ENCODE data around the gene FBXW5.

FBXW5 gene

GRCh38 chr9:136920734-136921231, 23.8 kb downstream of the FBXW5 start:
- Histone ChIP-seq H3K9me2 (replicated peaks; ENCODE audit: low read depth, low read length) (no peaks in the 10 kb centered on the region), H3K27me3 (ENCODE audit: insufficient read depth, low read length, poor library complexity, severe bottlenecking) (no peaks in the 10 kb centered on the region), H3K9me3 (ENCODE audit: insufficient read depth, low read depth, low read length) (no peaks in the 10 kb centered on the region), H3F3A (ENCODE audit: low read depth) (no peaks in the 10 kb centered on the region), H3K36me3 (ENCODE audit: insufficient read depth, low read length) (peaks cover 77% of the 10 kb centered on the region; the same call in 1 of the 2 replicates), H3K9ac (ENCODE audit: low read depth, low read length, poor library complexity, severe bottlenecking) (no peak overlapping the region), H4K20me1 (ENCODE audit: insufficient read depth, low read length, poor library complexity, severe bottlenecking) (no peaks in the 10 kb centered on the region), H3K79me2 (ENCODE audit: insufficient read depth, low read length) (no peaks in the 10 kb centered on the region), H2AFZ (ENCODE audit: low read length) (no peak overlapping the region), H3K4me2 (ENCODE audit: low read depth, low read length, poor library complexity, severe bottlenecking) (no peak overlapping the region), H3K4me3 (ENCODE audit: low read length, poor library complexity, severe bottlenecking) (no peak overlapping the region), H3K4me1 (ENCODE audit: insufficient read depth, low read length, poor library complexity, severe bottlenecking) (no peaks in the 10 kb centered on the region)
- TF ChIP-seq CTCF (conservative IDR thresholded peaks at IDR 0.05; ENCODE audit: low read length), result no peak

DNA sequence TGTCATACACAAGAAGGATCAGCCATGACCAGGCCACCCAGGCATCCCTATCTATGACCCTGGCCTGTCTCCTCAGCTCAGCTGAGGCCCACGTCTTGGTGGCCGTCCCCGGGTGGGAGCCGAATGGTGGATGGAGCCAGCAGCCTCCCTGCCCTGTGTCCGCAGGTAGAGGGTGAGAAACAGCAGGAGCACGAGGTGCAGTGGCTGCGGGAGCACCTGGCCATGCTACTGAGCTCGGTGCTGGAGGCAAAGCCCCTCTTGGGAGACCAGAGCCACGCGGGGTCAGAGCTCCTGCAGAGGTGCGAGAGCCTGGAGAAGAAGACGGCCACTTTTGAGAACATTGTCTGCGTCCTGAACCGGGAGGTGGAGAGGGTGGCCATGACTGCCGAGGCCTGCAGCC, 24.5 kb downstream of the FBXW5 start:
- Histone ChIP-seq H3K9me2 (replicated peaks; ENCODE audit: low read depth, low read length) (no peaks in the 10 kb centered on the region), H3F3A (ENCODE audit: low read depth) (no peaks in the 10 kb centered on the region), H3K4me3 (ENCODE audit: low read length, poor library complexity, severe bottlenecking) (no peak overlapping the region), H3K27me3 (ENCODE audit: insufficient read depth, low read length, poor library complexity, severe bottlenecking) (no peaks in the 10 kb centered on the region), H3K4me2 (ENCODE audit: low read depth, low read length, poor library complexity, severe bottlenecking) (no peak overlapping the region), H4K20me1 (ENCODE audit: insufficient read depth, low read length, poor library complexity, severe bottlenecking) (no peaks in the 10 kb centered on the region), H3K9ac (ENCODE audit: low read depth, low read length, poor library complexity, severe bottlenecking) (no peak overlapping the region), H3K9me3 (ENCODE audit: insufficient read depth, low read depth, low read length) (no peaks in the 10 kb centered on the region), H3K4me1 (ENCODE audit: insufficient read depth, low read length, poor library complexity, severe bottlenecking) (no peaks in the 10 kb centered on the region), H3K36me3 (ENCODE audit: insufficient read depth, low read length) (peaks cover 76% of the 10 kb centered on the region; the same call in 1 of the 2 replicates), H3K79me2 (ENCODE audit: insufficient read depth, low read length) (0 out of 2 replicates have a peak, but pooled peaks cover 3% of the 10 kb centered on the region), H2AFZ (ENCODE audit: low read length) (no peak overlapping the region)
- no peak for TF ChIP-seq CTCF (conservative IDR thresholded peaks at IDR 0.05; ENCODE audit: low read length)
- no peak for TF ChIP-seq EZH2phosphoT487 (IDR thresholded peaks at IDR 0.05; ENCODE audit: borderline replicate concordance)

- peaks cover 77% of the 10 kb centered on the region; the same call in 1 of the 2 replicates for H3K36me3 ChIP-seq (ENCODE audit: insufficient read depth, low read length)
- no peak overlapping the region for H2AFZ ChIP-seq (ENCODE audit: low read length)
- H3K9ac ChIP-seq (ENCODE audit: low read depth, low read length, poor library complexity, severe bottlenecking), result no peak overlapping the region
- no peaks in the 10 kb centered on the region for H3K27me3 ChIP-seq (ENCODE audit: insufficient read depth, low read length, poor library complexity, severe bottlenecking)
- H3F3A ChIP-seq (ENCODE audit: low read depth), result no peaks in the 10 kb centered on the region
- H3K4me1 ChIP-seq (ENCODE audit: insufficient read depth, low read length, poor library complexity, severe bottlenecking), result no peaks in the 10 kb centered on the region
- H3K4me2 ChIP-seq (ENCODE audit: low read depth, low read length, poor library complexity, severe bottlenecking), result no peak overlapping the region
- H3K4me3 ChIP-seq (ENCODE audit: low read length, poor library complexity, severe bottlenecking), result no peak overlapping the region
- H3K79me2 ChIP-seq (ENCODE audit: insufficient read depth, low read length), result 0 out of 2 replicates have a peak, but pooled peaks cover 3% of the 10 kb centered on the region
- no peaks in the 10 kb centered on the region for H3K9me3 ChIP-seq (ENCODE audit: insufficient read depth, low read depth, low read length)
- H4K20me1 ChIP-seq (ENCODE audit: insufficient read depth, low read length, poor library complexity, severe bottlenecking), result no peaks in the 10 kb centered on the region
- H3K9me2 ChIP-seq (replicated peaks; ENCODE audit: low read depth, low read length), result no peaks in the 10 kb centered on the region
- no peak for TF ChIP-seq EZH2phosphoT487 (IDR thresholded peaks at IDR 0.05; ENCODE audit: borderline replicate concordance)
Observed at GRCh38 chr9:136917902-136918301, 26.6 kb downstream of the FBXW5 start.
